AG10803 (cell line): Measurements from ENCODE around the gene VLDLR.

Experiments
- DNase-seq: peaks from one replicate; pipeline ENCODE4 v3.0.0; 2010; ENCODE audit warnings: low read depth
- H3K4me3 ChIP-seq: 2 replicates; pipeline ENCODE4 v1.5.1; 2011; ENCODE audit warnings: mild to moderate bottlenecking, low read length, control low read depth
- CTCF ChIP-seq: conservative IDR thresholded peaks from 2 replicates; pipeline ENCODE4 v1.5.1; 2011; ENCODE audit warnings: mild to moderate bottlenecking, low read length, control low read depth, inconsistent platforms

Gene VLDLR

DNA sequence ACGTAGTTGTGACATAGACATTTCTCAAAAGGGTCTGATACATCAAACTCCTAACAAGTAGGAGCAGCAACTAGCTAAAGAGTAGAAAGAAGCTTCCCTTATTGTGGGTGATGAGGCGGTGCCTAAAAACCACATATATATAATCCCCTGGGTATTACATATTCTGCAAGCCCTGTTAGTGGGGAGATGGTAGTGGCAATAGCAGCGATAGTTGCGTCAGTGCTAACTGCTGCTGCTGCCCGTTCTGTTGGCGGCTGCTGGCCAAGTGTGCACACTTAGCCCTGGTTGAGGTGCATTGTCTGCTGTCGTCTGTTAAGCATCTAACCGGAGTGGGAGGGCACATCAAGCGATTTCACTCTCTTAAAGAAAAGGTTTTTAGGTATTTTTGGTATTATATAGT lies 35.8 kb downstream of the VLDLR start:
- no peak for DNase-seq
- TF ChIP-seq CTCF = no peak
- no peak overlapping the region for H3K4me3 ChIP-seq

GRCh38 chr9:2662496-2662895 lies 40.9 kb downstream of the VLDLR start:
- no peak overlapping the region for H3K4me3 ChIP-seq
- no peak for DNase-seq
- TF ChIP-seq CTCF = peak; percentile 31

DNA sequence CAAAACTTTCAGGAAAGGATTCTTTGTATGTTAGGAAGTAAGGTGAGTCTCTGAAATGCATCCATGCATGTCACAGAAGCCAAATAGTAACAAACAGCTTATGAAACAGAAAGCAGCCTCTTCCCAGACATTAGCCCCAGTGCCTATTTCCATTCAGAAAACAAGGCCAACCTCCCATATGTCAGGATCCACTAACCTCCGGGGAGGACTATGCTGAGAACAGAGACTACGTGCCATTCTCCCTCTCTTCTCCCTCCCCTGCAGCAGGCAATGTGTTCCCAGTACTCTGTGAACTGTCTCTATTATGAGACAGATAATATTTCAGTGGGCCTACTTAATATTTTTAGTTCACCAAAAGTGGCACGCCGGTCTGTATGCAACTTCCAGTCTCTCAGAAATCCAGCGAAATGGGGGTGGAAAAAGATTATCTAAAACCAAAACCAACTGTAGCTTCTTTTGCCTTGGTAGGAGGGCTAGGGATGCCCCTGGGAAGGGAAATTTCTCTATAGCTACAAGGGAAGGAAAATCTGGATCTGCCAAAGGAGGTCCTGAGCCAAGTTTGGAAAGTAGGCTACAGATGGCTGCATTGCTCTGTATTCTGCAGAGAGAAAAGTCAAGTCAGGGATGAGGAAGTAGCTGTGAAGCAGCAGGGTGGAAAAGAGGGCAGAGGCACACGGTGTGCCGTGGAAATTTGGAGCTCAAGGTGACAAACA lies 42.0 kb downstream of the VLDLR start:
- TF ChIP-seq CTCF = no peak
- H3K4me3 ChIP-seq = no peak overlapping the region
- DNase-seq = no peak

GRCh38 chr9:2664174-2665065 lies 42.8 kb downstream of the VLDLR start:
- H3K4me3 ChIP-seq = no peak overlapping the region
- TF ChIP-seq CTCF = no peak
- no peak for DNase-seq

DNA sequence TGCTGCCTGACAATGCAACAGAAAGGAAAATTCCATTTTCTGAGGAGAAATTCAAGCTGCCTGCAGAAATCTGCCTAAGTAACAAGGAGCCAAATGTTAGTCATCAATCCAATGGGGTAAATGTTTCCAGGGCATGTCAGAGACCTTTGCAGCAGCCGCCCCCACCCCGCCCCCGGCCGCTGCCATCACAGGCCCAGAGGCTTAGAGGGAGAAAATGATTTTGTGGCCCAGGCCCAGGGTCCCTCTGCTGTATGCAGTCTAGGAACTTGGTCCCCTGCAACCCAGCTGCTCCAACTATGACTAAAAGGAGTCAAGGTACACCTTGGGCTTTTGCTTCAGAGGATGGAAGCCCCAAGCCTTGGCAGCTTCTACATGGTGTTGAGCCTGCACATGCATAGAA lies 45.0 kb downstream of the VLDLR start:
- TF ChIP-seq CTCF = no peak
- no peak for DNase-seq
- no peak overlapping the region for H3K4me3 ChIP-seq

- TF ChIP-seq CTCF = no peak
- H3K4me3 ChIP-seq = no peak overlapping the region
- no peak for DNase-seq
Observed at GRCh38 chr9:2673161-2673560, 51.6 kb downstream of the VLDLR start.
